Stimulated activated CD8-positive, alpha-beta memory T cell treated with anti-CD3 and anti-CD28 coated beads, Interleukin-15, amount 100 ng/mL, for 1 hour (primary cell): Measurements from ENCODE around the gene MAP7D1.
"Not testable (repeated sequence)": the region's sequence is repeated elsewhere in the genome, so short reads cannot be mapped to it uniquely, and the experiment has no call there.

Experiments used
- DNase-seq: peaks from one replicate; pipeline ENCODE4 v3.0.0-alpha.2; 2020; ENCODE audit warnings: low read depth

The MAP7D1 gene

DNA sequence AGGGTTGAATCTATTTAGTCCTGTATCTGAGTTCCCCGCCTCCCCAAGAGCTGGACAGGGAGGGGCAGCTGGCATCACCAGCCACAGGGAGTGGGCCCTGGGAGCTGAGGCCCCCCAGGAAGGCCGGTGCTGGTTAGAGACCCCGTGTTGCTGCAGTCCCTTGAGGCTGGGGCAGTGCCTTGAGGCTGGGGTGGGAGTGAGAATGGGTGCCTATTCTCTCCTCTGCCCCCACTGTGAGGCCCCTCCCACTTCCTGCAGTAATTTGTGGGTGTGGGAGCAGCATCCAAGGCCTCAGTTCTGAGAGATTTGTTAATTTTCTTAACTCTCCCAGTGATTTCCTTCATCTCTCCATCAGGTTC is 4.1 kb upstream of the MAP7D1 start:
- DNase-seq = no peak

DNA sequence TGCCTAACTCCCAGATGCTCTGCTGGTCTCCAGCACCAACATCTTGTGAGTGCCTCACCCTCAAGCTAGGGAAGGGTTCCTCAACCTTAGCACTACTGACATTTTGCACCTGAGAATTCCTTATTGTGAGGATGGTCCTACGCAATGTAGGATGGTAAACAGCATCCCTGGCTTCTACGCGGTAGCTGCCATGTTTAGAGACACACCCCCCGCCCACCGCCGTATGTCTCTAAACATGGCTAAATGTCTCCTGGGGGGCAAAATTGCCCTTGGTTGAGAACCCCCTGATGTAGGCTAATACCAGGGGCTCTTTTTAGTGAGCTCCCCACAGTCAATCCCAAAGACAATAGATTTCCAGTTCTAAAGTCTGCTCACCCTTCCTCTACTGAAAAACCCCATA is 2.5 kb upstream of the MAP7D1 start:
- DNase-seq = no peak

DNA sequence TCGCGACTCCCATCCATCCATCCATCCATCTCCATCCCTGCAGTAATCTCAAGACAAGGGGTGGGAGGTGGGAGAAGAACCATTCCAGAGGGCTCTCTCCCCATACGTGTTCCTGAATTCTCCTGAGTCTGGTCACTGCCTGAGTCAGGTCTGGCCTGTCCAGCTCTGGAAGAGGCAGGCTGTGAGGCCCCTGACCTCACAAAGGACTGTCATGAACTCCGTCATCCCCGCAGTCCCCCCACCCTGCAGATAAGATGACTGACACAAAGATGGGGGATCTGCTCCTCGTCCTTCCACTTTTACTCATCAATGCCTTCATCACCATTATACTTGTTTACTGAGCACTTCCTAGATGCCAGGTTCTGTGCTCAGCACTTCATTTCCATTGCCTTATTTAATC is 1.6 kb upstream of the MAP7D1 start:
- no peak for DNase-seq

DNA sequence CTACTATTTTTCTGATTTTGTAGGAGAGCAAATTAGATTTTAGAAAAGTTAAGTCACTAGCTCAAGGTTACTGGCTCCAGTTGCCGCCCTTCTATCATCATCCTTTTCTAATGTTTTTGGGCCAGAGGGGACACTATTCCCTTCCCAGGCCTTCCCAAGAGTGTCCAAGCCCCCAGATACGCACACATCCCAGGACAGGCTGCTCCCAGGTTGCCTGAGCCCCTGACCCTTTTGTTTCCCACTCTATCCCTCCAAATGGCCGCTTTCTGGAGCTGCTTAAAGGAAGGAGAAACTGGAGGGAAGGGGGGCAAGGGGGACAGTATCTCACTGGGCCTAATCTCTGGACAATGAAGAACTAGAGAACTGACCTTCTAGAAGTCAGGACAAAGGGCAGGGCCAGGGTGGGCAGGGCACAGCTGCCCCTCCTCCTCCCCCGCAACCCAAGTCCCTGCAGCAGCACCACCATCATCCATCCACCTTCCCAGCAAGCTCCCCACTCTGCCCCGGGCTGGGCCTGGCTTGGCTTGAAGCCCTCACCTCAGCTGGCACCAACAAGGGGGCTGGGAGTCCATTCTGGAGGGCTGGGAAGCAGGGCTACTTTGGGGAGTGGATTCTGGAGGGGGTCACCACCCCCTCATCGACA is 1.1 kb upstream of the MAP7D1 start:
- DNase-seq = no peak

DNA sequence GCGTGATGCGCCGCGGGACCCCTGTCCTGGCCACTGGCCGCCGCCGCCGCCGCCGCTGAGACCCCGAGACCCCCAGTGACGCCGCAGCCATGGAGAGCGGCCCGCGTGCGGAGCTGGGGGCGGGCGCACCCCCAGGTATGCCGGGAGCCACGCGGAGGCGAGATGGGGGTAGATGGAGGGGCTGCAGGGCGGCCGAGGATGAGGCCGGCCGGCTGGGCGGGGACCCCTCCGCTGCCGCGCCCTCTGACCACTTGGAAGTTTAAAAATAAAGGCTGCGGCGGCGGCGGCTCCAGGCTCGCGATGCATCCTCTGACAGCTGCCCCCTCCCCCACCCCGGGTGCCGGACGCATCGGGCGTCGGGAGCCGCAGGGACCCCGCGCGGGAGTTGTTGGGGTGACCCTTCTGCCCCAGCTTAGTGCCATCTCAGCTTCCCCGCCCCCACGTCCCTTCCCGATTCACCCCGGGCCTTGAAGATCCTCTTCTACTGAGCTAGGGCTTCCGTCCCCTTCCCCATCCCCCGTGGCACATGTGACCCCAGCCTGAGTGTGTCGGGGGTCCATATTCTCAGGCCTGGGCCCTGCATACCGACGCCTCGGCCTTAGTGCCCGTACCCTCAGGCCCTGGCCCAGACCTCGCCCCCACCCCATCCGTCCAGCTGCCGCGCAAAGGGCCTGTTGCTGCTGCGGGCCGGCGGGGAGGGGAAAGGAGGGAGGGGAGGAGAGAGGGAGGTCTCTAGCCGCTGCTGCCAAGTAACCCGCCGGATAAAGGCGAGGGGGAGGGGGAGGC is 562 bp downstream of the MAP7D1 start:
- no peak for DNase-seq

DNA sequence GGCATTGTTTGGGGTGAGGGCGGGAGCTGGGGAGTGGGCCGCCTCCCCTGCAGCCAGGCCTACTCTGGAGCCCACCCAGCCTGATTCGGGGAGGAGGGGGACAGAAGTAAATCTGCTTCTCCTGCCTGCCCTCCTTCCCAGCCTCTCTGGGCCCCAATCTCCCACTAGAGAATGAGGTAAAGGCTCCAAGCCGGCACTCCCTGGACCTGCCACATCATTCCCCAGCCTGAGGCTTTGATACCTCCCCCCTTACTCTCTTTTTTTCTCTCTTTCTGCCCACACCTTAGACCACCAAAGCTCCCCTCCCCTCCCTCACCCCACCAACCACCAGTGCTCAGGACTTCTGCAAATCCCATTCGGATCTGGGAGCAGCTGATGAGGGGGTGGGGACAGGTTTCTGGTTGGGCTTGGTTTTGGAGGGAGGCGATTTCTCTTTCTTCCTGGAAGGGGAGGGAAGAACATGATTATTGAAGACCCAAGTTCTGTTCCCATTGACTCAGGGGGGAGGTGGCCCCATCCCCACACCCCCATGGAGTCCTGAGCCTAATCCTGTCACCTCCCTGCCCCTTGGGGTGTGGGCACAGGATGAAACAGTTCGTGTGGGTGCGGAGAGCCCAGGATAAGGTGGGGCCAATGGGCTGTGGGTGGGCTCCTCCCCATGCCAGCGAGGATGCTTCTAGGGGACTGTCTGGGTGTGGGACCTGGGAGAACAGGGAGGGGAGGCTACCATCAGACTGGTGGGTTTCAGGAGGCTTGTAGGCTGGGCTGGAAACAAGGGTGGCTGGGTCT is 1.3 kb downstream of the MAP7D1 start:
- no peak for DNase-seq

DNA sequence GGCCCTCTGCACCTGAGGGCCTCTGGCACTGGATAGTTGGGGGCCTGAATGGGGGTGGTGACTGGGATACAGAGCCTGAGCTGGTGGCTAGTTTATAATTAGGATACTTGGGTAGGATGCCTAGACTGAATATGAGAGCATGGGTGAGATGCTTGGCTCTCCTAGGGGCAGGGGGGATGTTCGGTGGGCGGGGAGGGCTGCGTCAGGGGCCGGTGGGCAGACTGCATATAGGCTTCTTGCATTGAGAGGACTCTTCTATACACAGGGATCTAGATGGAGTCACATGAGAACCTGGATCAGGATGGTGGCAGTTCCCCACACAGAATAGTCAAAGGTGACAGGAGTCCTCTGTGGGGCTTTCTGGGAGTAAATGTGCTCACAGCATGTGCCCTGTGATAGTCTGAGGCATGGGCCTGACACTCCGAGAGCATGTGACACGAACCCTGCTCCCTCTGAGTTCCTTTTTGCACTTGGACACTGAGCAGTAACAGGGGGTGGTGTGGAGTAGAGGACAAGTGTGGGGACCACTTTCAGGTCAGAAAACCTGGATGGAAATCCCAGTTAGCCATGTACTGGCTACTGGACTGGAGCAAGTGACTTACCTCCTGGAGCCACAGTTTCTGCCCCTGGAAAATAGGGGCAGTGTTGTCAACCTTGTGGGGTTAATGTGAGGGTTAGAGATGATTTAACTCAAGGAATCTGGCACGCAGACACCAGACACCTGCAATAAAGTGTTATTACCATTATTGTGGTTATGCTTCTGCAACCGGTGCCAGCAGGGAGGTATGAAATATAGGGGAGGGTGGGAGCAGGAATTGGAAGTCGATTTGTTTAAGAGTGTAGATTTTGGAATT is 2.2 kb downstream of the MAP7D1 start:
- no peak for DNase-seq

DNA sequence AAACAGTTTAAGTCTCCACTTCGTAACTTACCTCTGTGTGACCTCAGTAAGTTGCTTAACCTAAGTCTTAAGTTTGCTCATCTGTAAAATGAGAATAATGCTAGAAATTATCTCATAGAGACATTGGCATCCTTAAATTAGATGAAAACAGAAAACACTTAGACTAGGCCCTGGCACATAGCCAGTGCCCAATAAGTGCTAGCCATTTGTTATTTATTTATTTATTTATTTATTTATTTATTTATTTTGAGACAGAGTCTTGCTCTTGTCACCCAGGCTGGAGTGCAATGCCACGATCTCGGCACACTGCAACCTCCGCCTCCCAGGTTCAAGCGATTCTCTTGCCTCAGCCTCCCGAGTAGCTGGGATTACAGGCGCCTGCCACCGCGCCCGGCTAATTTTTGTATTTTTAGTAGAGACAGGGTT is 2.9 kb downstream of the MAP7D1 start:
- not testable (repeated sequence) for DNase-seq

- no peak for DNase-seq
Observed at GRCh38 chr1:36159614-36160387, 3.8 kb downstream of the MAP7D1 start.

DNA sequence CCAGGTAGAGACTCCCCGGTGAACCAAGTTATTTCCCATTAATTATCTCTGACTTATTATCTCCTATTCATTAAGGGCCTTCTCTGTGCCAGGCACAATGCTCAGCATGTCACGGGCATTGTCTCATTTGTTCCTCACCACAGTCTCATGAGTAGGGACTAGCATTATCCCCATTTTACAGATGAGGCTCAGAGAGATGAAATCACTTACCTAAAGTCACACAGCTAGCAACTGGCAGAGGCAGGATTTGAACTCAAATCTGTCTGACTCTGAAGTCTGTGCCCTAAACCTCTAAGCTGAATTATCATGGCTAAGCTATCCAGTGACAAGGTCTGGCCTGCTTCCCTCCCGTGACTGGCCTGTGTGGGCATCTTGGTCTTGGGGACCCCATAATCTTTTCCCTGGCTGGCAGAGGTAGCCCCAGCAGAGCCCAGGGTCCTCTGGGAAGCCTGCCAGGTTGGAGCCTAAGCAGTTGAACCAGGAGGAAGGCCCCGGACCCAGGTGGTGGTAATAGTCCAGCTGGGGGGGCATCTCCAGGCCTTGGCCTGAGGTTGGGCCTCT is 4.5 kb downstream of the MAP7D1 start:
- DNase-seq = no peak

GRCh38 chr1:36160949-36161485 is 5.1 kb downstream of the MAP7D1 start:
- no peak for DNase-seq

DNA sequence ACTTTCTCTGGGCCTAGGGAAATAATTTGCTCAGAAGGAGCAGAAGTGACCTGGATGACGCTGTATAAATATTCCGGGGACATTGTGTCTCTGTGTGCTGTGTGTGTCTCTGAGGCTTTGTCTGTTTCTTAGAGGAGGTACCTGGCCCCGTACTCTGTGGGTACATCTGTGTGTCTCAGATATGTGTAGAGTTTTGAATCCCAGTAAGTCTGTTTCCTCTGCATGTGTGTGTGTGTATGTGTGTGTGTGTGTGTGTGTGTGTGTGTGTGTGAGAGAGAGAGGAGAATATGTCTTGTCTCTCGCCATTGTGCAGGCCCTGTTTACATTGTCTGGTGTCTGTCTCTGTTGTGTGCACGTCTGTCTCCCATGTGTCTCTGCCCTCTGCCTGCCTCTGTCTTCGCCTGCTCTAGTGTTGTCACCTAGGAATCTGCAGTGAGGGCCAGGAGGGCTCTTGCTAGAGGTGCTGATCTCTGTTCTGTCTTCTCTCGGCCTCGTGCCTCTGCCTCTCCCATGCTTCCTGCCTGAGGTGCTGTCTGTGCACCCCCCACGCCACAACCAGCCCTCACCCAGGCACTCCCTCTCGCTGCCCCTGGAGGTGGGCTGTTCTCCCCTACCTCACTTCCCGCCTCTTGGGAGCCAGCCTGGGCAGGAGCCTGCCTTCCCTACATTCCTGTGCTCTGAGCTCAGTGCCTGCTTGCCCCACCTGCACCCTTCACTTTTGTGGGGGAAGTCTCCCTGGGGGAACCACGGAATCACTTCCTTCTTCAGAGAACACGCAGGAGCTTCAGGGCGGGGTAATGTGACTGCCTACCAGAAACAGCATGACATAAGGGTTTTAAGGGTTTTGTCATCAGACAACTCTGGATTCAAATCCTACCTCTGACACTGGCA is 5.9 kb downstream of the MAP7D1 start:
- DNase-seq = no peak

DNA sequence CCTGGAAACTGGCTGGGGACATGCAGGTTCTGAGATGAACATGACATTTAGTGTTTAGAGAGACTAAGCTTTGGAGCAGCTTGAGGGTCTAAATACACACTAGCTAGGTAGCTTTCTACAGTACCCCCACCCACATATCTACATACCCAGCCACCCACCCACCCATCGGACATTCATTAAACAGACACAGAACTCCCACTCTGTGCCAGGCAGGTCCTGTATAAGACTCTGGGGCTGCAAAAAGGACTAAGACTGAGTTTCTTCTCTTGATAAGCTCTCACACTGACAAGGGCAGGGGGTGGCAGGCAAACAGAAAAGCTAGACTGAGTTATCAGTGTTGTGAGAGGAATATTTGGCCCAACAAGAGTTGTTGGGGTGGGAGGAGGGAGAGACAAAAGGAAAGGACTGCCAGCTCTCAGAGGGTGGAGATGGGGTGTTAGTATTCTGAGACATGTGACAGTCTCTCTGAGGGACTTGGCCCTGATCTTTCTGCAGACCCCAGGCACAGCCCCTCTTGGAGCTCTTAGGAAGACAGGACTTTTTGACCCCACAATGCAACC is 6.8 kb downstream of the MAP7D1 start:
- no peak for DNase-seq

- no peak for DNase-seq
Observed at GRCh38 chr1:36163426-36163825, 7.5 kb downstream of the MAP7D1 start.

- no peak for DNase-seq
Observed at GRCh38 chr1:36164361-36164760, 8.4 kb downstream of the MAP7D1 start.

- no peak for DNase-seq
Observed at GRCh38 chr1:36165145-36165544, 9.2 kb downstream of the MAP7D1 start.

- no peak for DNase-seq
Observed at GRCh38 chr1:36166136-36166535, 10.2 kb downstream of the MAP7D1 start.

- DNase-seq = no peak
Observed at GRCh38 chr1:36166938-36167905, 11.3 kb downstream of the MAP7D1 start.
